Stimulated activated CD4-positive, alpha-beta T cell treated with anti-CD3 and anti-CD28 coated beads, Interleukin-1b, Interleukin-23, amount 100 ng/mL, for 4 hours (primary cell): ENCODE results near the gene PITX2.

Experiments
- DNase-seq, 2 donors: peaks; one replicate each; pipeline ENCODE4 v3.0.0-alpha.2; 2020; ENCODE audit warnings: low read depth in 2 of 2

The PITX2 gene

DNA sequence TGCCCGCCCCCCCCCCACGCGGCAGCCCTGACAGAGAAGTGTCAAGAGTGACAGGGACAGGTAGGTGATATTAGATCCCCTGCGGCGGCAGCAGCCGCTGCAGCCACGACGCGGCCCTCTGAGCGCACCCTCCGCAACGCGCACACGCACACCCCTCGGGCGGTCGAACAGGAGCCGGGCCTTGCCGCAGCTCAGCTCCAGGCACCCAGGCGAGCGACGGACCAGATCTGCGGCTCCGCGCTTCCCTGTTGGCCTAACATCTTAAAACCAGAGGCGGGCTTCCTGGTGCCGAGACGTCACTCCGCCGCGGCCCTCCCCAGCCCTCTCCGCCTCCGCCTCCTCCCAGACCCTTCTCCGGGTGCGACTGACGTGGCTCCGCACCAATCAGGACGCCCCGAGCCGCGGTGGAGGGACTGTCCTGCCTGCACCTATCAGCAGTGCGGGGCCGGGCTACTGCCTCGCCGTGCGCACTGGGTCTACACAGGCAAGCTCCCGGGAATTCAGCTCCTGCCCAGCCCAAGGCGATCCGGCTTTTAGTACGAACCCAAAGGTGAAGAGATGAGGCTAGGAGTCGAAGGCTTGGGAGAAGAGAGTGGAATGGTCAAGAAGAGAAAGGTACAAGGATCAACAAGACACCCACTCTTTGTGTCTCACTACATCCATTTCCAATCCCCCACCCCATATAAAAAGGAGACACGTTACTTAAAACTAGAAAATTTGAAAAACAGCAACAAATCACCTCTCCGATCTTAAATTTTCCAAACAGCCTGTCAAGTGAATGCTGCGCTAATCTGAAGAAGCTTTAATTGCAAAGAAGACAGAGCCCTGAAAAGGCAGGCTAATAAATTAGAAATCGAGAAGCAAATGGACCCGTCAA lies at the start of gene PITX2:
Gene PITX2 (minus strand): TSS at position 237 of the 877 bp plus-strand sequence. CDS start 617 bp downstream, outside the sequence.
- DNase-seq: peak in 1 of 2 donors; percentile 36

DNA sequence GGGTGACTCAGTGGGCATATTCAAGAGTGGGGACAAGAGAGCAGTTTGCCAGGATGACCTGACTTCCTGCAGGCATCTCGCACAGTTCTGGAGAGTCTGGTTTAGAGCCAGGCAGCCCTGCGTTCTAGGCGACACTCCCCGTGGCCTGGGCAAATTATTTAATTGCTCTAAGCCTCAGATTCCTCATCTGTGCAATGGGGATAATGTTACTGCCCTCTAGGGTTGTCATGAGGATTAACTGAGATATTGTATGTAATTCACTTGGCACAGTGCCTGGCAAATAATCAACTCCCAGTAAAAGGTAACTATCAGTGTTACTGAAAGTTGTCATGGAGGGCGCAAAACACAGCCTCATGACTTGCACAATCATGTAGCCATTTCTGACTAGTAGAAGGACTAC lies 48.8 kb upstream of the PITX2 start:
- DNase-seq: no peak

DNA sequence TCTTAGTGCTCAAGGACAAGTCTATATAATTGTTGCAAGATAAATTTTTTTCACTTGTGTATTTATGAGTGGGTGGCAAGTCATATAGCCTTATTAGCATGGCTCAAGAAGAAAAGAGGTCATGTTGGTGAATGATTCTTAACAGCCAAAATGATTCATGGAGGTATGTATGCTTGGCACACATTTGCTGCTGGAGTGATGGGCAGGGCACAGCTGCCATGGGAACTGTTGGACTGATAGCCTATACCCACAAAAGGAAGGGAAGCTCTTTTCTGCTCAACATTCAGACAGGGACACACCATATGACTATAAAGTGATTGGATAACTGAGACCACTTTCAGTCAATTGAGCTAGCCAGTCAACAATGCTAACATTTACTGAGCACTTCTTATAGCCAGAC lies 46.8 kb upstream of the PITX2 start:
- DNase-seq: no peak

DNA sequence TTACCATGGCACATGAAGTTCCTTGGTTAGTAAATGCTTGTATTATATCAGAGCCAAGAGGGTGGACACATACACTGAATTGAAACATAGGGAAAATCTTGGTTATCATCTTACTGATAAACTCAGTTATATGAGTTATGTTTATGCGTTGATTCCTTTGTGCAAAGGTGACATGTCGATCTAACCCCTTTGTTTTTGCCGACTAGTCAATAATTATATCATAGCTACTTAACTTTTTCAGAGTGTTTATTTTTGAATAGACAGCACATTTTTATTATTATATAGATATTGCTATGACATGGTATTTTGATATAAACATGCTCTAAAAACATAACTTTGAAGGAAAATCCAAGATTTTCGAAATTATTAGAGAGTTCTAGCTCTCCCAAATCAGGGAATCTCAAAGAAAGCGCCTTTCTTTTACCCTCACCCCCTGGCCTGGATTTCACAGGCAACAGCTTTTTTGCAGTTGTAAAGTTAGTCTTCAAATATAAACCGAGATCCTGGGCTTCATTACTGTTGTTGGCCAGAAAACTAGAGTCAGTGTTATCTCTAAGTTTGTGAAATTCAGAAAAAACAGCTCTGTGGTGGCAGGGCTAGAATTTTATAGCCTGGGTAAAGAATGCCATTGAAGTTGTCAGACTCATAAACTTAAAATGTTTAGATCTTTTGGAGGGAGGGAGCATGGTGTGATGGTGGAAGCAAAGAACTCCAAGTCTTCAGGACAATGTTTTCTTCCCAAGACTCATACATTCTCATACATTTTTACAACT lies 45.8 kb upstream of the PITX2 start:
- DNase-seq: no peak

DNA sequence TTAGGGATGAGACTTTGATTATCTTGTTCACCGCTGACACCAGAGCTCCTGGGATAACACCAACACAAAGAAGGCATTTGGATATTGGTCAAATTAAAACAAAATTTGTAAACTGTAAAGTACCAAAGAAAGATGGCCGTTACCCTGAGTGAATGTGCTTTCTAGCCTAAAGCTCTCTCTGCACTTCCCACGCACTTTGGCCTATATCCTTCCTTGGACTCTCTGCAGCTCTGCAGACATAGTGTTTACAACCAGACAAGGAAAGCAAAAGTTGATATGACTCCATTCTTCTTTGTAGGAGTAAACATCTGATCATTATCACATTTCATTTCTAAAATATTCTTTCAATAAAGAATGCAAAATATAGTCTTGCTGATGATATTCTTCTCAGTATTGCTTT lies 44.8 kb upstream of the PITX2 start:
- no peak for DNase-seq

DNA sequence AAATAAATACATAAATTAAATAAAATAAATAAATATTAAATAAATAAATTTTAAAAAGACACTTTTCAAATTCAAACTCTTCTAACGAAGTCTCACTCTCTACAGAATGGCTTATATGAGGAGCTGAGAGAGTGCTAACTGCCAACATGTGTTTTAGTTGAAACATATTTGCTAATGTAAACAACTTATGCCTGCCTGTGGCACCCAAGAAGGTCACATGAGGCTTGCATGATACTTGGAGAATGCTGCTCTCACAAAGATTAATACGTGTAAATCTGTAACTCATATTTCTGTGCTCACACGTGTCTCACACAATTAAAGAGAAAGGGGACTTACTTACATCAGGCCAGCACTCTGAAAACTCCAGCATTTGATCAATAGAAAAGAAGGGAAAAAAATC lies 43.2 kb upstream of the PITX2 start:
- no peak for DNase-seq

DNA sequence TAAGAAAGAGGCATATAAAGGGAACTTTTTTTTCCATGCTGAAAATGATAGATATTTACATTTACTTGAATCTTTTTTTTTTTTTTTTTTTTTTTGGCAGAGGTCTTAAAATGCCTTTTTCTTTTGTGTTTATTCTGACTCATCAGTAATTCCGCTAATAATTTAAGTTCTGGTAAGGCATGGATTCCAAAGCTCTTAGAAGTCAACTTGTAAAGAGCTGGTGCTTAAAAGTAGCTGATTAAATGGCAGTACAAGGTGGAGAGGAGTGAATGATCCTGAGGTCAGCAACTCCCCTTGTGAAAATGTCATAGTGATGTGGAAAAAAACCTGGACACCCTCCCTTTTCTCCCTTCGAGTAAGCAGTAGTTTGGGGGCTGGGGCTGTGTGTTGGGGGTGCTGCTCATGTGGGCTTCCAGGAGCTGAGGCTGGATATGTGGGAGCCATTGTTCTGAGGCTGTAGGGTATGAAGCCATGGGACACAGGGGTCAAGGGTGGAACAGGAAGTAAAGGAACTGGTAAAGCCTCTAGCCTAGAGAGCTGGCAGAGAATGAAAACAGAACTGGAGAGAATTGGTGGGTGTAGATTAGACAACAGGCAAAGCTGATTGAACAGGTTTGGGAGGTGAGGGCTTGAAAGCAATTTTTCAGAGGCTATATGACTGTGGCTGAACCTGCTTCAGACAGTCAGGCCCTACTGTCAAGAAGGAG lies 41.0 kb upstream of the PITX2 start:
- no peak for DNase-seq

DNA sequence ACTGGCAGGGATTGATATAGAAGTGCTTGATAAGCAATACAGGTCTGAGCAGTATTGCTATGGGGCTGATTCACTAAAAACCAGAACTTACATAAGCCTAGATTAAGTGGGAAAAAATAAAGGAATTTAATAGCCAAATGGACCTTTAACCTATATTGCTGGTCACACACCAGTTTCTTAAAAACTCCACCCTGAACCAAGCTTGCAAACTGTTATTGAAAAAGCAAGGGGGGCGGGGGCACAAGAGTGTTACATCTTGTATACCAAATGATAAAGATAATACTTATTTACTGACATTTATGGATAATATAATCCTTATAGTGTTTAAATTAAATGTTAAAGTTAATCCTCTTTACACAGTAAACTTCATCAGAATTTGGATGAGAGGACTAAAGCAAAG lies 40.3 kb upstream of the PITX2 start:
- DNase-seq: no peak

DNA sequence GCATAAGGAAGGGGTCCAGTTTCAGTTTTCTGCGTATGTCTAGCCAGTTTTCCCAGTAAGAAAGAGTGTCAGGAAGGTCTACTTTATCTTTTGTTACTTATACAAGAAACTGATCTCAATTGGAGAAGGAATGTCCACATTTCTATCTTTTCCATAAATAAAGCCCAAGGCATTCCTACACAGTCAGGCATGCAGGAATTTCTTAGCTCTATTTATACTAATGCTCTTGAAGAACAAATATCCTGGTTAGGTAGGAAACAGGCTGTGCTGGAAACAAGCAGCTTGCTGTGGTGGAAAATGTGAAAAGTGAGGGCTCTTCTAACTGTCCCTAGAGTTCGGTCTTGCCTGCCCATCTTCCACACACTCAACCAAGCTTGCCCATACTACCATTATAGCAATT lies 37.9 kb upstream of the PITX2 start:
- no peak for DNase-seq

DNA sequence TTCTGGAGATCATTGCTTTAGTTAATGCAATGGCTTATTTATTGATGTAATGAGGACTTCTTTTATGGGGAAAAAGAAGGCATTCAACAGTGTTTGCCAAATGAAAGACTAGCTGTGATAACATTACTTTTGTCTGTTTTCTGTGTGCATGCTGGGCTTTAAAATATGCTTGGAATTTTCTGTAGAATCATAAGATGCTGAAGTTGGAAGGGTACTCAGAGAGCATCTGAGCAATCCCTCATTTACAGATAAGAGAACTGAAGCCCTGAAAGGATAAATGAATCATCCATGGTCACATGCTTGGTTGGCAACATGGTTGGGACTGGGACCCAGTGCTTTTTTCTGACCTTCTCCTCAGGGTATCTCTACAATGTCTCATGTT lies 31.4 kb upstream of the PITX2 start:
- no peak for DNase-seq

DNA sequence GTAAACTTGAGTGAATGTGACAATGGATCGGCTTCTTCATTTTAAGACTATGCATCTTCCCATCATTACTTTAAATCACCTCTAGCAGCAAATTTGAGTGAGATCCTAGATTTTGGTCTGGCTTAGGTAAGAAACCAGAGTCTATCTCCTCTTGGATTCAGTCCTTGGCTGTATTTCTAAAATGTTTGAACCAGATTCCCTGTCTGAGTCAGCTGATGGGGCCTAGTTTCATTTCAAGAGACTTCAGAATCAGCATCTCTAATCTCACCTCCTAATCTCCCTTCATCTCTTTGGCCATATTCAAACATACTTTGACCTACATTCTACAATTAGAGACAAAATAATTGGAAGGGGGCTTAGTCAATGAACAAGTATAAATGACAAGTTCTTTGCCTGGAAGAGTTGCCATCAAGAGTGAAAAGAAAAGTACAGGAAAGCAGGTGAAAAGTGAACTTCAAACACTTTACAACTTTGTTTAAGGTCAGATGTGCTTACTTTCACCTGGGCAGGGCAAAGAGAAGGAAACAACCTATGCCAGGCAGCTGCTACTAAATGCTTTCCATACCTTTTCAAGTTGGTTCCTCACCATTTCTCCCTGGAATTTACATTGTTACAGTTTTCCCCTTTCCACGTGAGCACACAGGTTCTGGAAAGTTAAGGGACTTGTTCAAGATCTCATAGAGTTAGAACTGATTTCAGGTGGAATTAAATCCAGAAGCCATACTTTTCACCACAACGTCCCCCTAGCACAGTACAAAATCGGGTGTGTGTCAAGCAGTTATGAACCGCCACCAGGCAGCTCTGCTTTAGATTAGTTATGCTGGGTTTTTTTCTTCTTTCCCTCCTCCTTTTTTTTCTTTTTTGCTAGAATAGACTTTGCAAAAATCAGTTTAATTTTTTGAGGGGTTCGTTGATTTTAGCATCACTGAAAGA lies 30.7 kb upstream of the PITX2 start:
- no peak for DNase-seq

DNA sequence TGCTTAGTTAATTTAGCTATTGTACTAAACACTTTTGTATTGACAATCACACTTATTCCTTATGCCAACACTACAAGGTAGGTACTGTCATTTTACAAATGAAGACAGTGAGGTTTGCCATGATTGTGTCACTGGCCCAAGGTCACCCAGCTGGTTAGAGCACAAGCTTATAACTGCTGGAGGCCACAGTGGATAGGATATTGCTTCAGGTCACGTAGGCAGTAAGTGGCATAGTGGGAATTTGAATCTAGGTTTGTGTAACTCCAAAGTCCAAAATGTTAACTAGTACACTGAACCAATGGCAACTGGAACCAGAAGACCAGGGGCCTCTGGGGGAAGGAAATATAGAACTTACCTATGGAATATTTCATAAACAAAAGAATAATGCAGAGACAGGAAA lies 21.1 kb upstream of the PITX2 start:
- DNase-seq: no peak

DNA sequence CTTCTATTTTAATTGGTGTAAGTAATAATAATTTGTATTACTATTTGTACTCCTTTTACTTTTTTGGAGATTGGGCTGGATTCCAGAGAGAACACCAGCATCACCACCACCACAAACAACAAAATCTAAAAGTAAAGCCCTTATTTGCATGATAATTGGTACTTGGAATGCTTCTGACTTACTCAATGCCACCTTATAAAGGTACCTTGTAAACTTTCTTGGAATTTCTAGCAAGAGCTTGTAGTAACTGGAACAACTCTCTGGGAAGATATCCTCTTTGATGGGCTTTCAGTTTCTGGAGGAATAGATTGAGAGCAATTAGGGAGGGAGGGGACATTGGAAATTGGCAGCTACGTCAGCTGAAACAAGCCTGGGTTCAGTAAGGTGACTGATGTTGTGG lies 20.2 kb upstream of the PITX2 start:
- no peak for DNase-seq

DNA sequence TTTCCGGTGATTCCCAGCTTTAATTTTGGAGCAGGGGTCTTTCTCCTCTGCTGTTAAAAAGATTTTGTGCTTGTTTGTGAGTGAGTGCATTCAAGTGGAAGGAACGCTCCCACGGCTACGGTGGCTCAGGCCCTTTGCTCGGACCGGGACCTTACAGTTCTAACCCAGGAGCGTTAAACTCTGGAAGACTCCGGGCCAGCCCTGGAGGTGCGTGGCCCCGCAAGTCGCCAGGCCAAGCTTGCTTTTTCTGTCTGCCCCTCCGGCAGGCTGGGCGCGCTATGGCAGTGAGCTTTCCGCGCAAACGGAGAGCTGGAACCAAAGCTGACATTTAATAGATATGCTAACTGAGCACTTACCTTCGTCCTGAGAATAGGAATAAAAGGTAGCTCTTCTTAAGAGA lies 18.3 kb upstream of the PITX2 start:
- no peak for DNase-seq

DNA sequence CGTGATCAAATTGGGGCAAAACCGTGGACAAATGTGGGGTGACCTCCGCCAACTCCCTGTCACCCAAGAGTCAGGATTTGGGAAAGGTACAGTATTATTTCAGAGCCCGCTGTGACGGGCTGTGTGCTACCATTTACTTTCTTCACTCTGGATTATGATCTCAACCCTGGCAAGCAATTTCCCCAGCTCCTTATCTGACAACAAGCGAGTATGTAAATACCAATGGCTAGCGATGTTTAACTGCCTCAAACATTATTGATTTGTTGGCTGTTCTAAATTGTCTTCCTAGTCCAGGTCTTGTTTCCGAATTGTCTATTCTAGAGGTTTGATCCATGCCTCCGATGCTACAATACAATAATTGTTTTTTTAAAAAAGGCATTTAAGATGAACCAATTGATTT lies 17.7 kb upstream of the PITX2 start:
- DNase-seq: no peak

DNA sequence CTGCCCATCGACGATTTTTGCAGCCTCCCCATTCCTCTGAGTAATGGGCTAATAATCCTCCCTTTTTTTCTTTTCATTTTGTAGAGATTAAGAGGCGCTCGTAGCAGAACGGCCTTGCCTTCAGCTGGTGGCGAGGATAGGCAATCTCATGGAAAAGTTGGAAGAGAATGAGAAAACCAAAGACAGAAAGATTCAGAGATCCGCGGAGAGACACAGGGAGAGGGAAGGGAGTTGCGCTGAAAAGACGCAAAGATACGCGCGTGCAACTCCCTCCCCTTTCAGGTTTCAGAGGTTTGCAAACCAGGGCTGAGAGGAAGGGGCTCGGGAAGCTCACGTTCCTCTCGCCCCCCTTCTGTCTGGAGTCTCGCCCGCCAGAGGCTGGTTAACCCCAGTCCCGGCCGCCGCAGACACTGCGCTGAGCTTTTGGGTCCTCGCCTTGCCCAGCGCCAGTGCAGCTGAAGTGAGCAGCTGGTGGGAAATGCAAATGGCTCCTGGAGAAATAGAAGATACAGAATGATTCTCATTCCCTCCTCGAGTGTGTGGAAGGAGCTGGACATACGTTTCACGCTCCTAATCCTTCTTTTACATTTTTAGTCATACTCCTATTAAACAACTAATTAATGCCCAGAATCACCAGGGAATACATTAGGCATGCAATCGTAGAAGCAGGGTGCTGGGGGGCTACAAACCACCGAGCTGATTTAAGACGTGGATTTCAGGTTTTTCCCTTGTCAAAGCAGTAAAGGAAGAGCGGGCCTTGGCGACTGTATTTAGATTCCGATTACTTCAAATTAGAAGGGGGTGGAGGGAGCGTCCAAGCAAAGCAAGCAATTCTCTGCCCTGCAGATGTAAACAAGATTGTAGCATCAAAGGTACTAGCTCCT lies 16.6 kb upstream of the PITX2 start:
- DNase-seq: no peak

DNA sequence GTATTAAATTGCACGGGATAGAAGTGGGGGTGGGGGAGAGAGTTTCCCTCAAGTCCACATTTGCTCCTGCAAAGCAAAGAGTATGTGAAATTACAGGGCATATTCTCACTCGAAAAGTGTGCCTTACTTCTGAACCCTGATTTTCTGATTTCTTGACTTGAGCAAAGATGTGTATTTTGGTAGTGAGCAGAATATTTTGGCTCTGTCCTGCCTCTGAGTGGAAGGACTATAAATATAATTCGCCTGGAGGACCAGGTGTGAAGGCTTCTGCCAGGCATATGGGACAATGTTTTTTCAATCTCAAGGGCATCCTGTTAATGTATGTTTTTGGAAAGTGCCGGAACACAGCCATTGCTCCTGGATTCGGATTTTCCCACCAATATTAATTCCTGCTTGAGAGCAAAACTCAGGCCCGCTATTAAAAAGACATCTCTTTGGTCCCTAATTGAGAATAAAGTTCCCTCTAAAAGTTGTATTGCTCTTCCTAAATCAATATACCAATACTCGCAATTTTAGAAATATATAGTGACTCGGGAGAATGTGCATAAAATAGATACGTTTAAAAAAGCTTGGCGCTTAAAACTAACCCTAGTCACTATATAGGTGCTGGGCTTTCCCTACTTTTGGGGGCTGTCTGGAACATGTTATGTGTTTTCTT lies 15.3 kb upstream of the PITX2 start:
- DNase-seq: no peak

DNA sequence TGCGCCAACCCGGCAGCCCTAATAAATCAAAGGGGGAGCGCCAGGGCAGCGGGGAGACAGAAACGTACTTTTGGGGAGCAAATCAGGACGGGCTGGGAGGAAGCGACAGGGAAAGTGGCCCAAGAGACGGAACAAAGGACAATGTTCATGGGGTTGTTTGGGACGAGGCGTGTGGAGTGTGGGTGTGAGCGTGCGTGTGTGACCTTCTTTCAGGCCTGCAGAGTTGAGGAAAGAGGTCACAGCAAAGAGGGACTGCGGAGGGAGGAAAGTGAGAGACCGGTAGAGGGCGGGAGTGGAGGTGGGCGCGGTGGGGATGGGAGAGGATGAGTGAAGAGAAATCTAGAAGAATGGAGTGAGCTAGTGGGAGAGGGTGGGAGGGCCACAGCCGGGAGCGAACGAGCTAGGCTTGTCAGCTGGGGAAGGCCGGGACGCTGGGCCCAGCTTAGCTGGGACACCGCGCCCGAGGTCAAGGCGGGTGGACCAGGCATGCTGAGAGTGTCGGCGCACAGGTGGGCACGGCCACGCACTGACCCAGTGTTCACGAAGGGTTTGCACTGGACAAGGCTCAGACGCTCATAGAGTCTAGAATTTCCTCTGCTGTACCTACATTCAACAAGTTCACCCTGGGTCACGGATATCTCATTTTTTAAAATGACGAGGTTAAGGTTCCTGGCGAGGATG lies 14.7 kb upstream of the PITX2 start:
- DNase-seq: no peak

DNA sequence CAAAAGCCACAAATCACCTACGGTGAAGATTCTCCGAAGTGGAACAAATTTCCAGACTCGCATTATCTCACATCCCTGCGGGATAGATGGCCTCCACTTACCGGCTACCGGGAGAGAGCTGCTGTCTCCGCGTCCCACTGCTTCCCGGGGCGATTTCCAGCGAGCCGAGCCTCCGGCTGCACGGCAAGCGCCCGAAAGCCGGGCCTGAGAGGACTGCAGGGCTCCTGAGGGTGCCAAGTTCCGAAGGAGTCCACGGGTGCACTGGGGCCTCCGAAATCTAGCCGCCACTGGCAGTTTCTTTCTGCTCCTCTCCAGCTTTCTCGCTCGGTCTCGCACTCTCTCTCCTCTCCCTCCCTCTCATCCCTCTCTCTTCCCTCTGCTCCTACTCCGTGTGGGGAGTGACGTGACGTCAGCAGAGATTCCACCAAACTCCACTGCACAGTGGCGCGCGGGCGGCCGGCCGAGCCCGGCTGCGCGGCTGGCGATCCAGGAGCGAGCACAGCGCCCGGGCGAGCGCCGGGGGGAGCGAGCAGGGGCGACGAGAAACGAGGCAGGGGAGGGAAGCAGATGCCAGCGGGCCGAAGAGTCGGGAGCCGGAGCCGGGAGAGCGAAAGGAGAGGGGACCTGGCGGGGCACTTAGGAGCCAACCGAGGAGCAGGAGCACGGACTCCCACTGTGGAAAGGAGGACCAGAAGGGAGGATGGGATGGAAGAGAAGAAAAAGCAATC lies 14.0 kb upstream of the PITX2 start:
- DNase-seq: no peak
